ENCODE results near the gene PLA2G4D. TPM values are rescaled to one million over a fixed set of nuclear protein-coding genes. Genes with fewer than 3 reads are reported as not detected.
A peak's percentile ranks its signal among the peaks of the same experiment; 100 is the strongest.

Gene PLA2G4D
- total RNA-seq, 3 donors from 2014 or later (not counting 1 experiment from before 2014, with no cell fraction given) = not detected

GRCh38 chr15:42138411-42138810 lies 44.0 kb upstream of the PLA2G4D start:
- ATAC-seq = no peak
- Mint-ChIP-seq H3K27ac (no peak overlapping the region), H3K4me1 (no peaks in the 10 kb centered on the region), H3K4me3 (no peak overlapping the region), H3K9me3 (no peaks in the 10 kb centered on the region), H3K36me3 (no peaks in the 10 kb centered on the region), H3K27me3 (ENCODE audit: low read depth in 2 of 2) (peaks cover 0 to 4% of the 10 kb centered on the region in 2 donors)
- intact Hi-C loops (cut with micrococcal nuclease) = loop anchor here (5.0 kb wide), 1 partner anchor 151 kb away; no protein-coding TSS in a partner anchor
- peak in 1 of 2 donors; percentile 4 for DNase-seq
- no peak overlapping the region for H3K4me3 ChIP-seq (ENCODE audit: low read length)
- TF ChIP-seq, protein P1, sequence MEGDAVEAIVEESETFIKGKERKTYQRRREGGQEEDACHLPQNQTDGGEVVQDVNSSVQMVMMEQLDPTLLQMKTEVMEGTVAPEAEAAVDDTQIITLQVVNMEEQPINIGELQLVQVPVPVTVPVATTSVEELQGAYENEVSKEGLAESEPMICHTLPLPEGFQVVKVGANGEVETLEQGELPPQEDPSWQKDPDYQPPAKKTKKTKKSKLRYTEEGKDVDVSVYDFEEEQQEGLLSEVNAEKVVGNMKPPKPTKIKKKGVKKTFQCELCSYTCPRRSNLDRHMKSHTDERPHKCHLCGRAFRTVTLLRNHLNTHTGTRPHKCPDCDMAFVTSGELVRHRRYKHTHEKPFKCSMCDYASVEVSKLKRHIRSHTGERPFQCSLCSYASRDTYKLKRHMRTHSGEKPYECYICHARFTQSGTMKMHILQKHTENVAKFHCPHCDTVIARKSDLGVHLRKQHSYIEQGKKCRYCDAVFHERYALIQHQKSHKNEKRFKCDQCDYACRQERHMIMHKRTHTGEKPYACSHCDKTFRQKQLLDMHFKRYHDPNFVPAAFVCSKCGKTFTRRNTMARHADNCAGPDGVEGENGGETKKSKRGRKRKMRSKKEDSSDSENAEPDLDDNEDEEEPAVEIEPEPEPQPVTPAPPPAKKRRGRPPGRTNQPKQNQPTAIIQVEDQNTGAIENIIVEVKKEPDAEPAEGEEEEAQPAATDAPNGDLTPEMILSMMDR (IDR thresholded peaks at IDR 0.05) = no peak
- H3K27me3 ChIP-seq (ENCODE audit: control insufficient read depth, insufficient read depth, low read length) = no peaks in the 10 kb centered on the region
- H3K9me3 ChIP-seq (ENCODE audit: control insufficient read depth, insufficient read depth, low read length) = no peaks in the 10 kb centered on the region
- no peaks in the 10 kb centered on the region for H3K36me3 ChIP-seq (ENCODE audit: control insufficient read depth, insufficient read depth, low read length)
- no peak overlapping the region for H3K27ac ChIP-seq (ENCODE audit: low read length)
- 76% methylated on average over 4 of the region's 4 CpGs for WGBS (ENCODE audit: insufficient coverage)
- H3K4me1 ChIP-seq (ENCODE audit: control insufficient read depth, insufficient read depth, low read length) = no peaks in the 10 kb centered on the region

- intact Hi-C loops (cut with micrococcal nuclease) = loop anchor here (5.0 kb wide), 1 partner anchor 150 kb away; no protein-coding TSS in a partner anchor
- 52% methylated on average over 11 of the region's 11 CpGs for WGBS (ENCODE audit: insufficient coverage)
These were observed 43.3 kb upstream of the PLA2G4D start for GRCh38 chr15:42137461-42138261.

GRCh38 chr15:42136513-42136912 lies 42.2 kb upstream of the PLA2G4D start:
- no peaks in the 10 kb centered on the region for H3K4me1 Mint-ChIP-seq
- no peak overlapping the region for H3K4me3 Mint-ChIP-seq
- intact Hi-C loops (cut with micrococcal nuclease) = loop anchor here (5.0 kb wide), 1 partner anchor 149 kb away; no protein-coding TSS in a partner anchor
- no peaks in the 10 kb centered on the region for H3K9me3 Mint-ChIP-seq
- TF ChIP-seq, protein P1 (IDR thresholded peaks at IDR 0.05) = no peak
- ATAC-seq = no peak
- H3K27me3 Mint-ChIP-seq (ENCODE audit: low read depth in 2 of 2) = peaks cover 0 to 4% of the 10 kb centered on the region in 2 donors
- 96% methylated on average over 11 of the region's 11 CpGs for WGBS (ENCODE audit: insufficient coverage)
- Histone ChIP-seq H3K4me1 (ENCODE audit: control insufficient read depth, insufficient read depth, low read length) (no peaks in the 10 kb centered on the region), H3K9me3 (ENCODE audit: control insufficient read depth, insufficient read depth, low read length) (no peaks in the 10 kb centered on the region), H3K27me3 (ENCODE audit: control insufficient read depth, insufficient read depth, low read length) (no peaks in the 10 kb centered on the region), H3K4me3 (ENCODE audit: low read length) (no peak overlapping the region), H3K36me3 (ENCODE audit: control insufficient read depth, insufficient read depth, low read length) (no peaks in the 10 kb centered on the region), H3K27ac (ENCODE audit: low read length) (no peak overlapping the region)
- no peaks in the 10 kb centered on the region for H3K36me3 Mint-ChIP-seq
- DNase-seq = no peak
- no peak overlapping the region for H3K27ac Mint-ChIP-seq

More at GRCh38 chr15:42137461-42138261, 43.3 kb upstream of the PLA2G4D start:
- H3K27me3 ChIP-seq (ENCODE audit: control insufficient read depth, insufficient read depth, low read length) = no peaks in the 10 kb centered on the region
- peaks cover 0 to 4% of the 10 kb centered on the region in 2 donors for H3K27me3 Mint-ChIP-seq (ENCODE audit: low read depth in 2 of 2)
- H3K4me1 Mint-ChIP-seq = no peaks in the 10 kb centered on the region
- no peaks in the 10 kb centered on the region for H3K9me3 ChIP-seq (ENCODE audit: control insufficient read depth, insufficient read depth, low read length)
- H3K27ac ChIP-seq (ENCODE audit: low read length) = no peak overlapping the region
- no peak overlapping the region for H3K4me3 Mint-ChIP-seq
- no peak overlapping the region for H3K27ac Mint-ChIP-seq
- H3K4me3 ChIP-seq (ENCODE audit: low read length) = no peak overlapping the region
- H3K36me3 Mint-ChIP-seq = no peaks in the 10 kb centered on the region
- DNase-seq (peak in 1 of 2 donors; percentile 55), ATAC-seq (no peak)
- no peaks in the 10 kb centered on the region for H3K36me3 ChIP-seq (ENCODE audit: control insufficient read depth, insufficient read depth, low read length)
- TF ChIP-seq, protein P1 (IDR thresholded peaks at IDR 0.05) = peak; percentile 37
- H3K9me3 Mint-ChIP-seq = no peaks in the 10 kb centered on the region
- no peaks in the 10 kb centered on the region for H3K4me1 ChIP-seq (ENCODE audit: control insufficient read depth, insufficient read depth, low read length)

Measured in natural killer cell (primary cell).